Measurements from ENCODE around the gene RSPH10B2. TPM values are rescaled to one million over a fixed set of nuclear protein-coding genes. Genes with fewer than 3 reads are reported as not detected.
"Not testable (repeated sequence)": the region's sequence is repeated elsewhere in the genome, so short reads cannot be mapped to it uniquely, and the experiment has no call there.

RSPH10B2 gene
- total and polyA plus RNA-seq, 7 donors, result 0.13 to 0.79 (median 0.36) TPM; not detected in 1

DNA sequence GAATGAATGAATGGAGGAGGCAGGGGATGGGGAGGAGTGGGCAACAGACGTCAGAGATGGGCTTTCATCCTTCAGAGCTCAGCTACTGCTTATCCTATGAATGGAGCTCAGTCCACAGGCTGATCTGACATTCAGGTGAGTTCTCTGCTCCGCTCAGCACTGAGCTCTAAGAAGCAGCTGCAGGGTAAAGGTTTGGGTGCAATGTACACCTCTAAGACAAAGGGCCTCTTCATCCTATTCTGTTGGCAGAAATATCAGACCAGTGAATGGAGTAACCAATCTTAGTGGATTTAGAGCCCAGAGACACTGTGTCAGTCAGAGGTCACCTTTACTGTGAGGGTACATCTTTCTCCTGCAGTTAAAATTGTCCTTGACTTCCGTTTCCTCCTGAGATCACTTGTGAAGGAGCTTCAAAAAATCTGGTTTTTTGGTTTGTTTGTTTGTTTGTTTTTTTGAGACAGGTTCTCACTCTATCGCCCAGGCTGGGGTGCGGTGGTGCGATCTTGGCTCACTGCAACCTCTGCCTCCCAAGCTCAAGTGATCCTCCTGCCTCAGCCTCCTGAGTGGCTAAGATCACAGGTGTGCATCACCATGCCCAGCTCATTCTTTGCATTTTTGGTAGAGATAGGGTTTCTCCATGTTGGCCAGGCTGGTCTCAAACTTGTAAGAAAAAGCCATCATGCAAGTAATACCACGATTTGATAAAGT, 77.3 kb downstream of the RSPH10B2 start:
- Histone ChIP-seq H3K4me1 (no peaks in the 10 kb centered on the region), H3K27me3 (ENCODE audit: insufficient read depth in 3 of 3, low read length in 2 of 3) (peaks cover 0 to 17% (median 0%) of the 10 kb centered on the region in 3 donors), H3K4me3 (no peak overlapping the region), H3K36me3 (ENCODE audit: insufficient read depth in 1 of 2, low read depth in 1 of 2) (no peaks in the 10 kb centered on the region), H3K27ac (no peak overlapping the region), H3K9me3 (no peaks in the 10 kb centered on the region)
- DNase-seq (no peak), ATAC-seq (no peak)
- TF ChIP-seq, protein P1, sequence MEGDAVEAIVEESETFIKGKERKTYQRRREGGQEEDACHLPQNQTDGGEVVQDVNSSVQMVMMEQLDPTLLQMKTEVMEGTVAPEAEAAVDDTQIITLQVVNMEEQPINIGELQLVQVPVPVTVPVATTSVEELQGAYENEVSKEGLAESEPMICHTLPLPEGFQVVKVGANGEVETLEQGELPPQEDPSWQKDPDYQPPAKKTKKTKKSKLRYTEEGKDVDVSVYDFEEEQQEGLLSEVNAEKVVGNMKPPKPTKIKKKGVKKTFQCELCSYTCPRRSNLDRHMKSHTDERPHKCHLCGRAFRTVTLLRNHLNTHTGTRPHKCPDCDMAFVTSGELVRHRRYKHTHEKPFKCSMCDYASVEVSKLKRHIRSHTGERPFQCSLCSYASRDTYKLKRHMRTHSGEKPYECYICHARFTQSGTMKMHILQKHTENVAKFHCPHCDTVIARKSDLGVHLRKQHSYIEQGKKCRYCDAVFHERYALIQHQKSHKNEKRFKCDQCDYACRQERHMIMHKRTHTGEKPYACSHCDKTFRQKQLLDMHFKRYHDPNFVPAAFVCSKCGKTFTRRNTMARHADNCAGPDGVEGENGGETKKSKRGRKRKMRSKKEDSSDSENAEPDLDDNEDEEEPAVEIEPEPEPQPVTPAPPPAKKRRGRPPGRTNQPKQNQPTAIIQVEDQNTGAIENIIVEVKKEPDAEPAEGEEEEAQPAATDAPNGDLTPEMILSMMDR (IDR thresholded peaks at IDR 0.05), result no peak
- intact Hi-C loops (cut with DNase I), result no loop called here
- 73 to 75% (median 75%) methylated on average over 7 of the region's 7 CpGs for WGBS, 3 donors

DNA sequence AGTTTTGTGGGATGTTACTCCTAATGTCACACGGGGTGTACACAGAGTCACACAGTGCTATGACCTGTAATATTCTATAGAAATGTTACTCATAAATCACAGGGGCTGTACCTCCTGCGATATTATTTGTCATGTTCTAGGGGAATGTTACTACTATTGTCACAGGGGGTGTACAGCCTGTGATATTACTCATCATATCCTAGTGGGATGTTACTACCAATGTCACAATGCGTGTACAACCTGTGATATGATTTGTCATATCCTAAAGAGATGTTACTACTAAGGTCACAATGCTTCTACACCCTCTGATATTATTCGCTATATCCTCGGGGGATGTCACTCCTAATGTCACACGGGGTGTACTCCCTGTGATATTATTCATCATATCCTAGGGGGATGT, 79.7 kb downstream of the RSPH10B2 start:
- intact Hi-C loops (cut with DNase I), result no loop called here
- ATAC-seq (no peak), DNase-seq (no peak)
- no peaks in the 10 kb centered on the region for H3K9me3 ChIP-seq
- peaks cover 0 to 17% (median 0%) of the 10 kb centered on the region in 3 donors for H3K27me3 ChIP-seq (ENCODE audit: insufficient read depth in 3 of 3, low read length in 2 of 3)
- no peak overlapping the region for H3K27ac ChIP-seq
- no peak overlapping the region for H3K4me3 ChIP-seq
- 81 to 87% (median 86%) methylated on average over 6 of the region's 6 CpGs for WGBS, 3 donors
- no peaks in the 10 kb centered on the region for H3K36me3 ChIP-seq (ENCODE audit: insufficient read depth in 1 of 2, low read depth in 1 of 2)
- H3K4me1 ChIP-seq, result no peaks in the 10 kb centered on the region
- TF ChIP-seq, protein P1 (IDR thresholded peaks at IDR 0.05), result no peak

DNA sequence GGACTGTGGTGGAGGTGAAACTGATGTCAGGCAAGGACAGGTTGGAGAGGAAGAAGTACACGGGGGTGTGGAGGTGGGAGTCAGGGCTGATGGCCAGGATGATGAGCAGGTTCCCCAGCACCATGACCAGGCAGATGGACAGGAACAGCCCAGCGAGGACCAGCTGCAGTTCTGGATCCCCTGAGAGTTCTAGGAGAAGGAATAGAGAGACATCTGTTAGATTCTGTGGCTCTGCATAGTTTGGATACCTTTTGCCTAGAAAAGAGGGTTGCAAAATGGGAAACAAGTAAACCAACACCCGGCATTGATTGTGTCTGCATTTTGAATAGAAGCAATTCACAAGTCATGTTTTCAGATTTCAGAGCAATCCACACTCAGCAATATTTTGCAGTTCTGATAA, 81.6 kb downstream of the RSPH10B2 start:
- H3K36me3 ChIP-seq (ENCODE audit: insufficient read depth in 1 of 2, low read depth in 1 of 2); H3K4me3 ChIP-seq; H3K4me1 ChIP-seq; ATAC-seq; H3K27ac ChIP-seq; H3K9me3 ChIP-seq; intact Hi-C loops (cut with DNase I); DNase-seq: not testable (repeated sequence)
- H3K27me3 ChIP-seq (ENCODE audit: insufficient read depth in 3 of 3, low read length in 2 of 3), result peaks cover 0 to 25% (median 0%) of the 10 kb centered on the region in 3 donors
- WGBS, 3 donors, result 13 to 21% (median 13%) methylated on average over 3 of the region's 3 CpGs

DNA sequence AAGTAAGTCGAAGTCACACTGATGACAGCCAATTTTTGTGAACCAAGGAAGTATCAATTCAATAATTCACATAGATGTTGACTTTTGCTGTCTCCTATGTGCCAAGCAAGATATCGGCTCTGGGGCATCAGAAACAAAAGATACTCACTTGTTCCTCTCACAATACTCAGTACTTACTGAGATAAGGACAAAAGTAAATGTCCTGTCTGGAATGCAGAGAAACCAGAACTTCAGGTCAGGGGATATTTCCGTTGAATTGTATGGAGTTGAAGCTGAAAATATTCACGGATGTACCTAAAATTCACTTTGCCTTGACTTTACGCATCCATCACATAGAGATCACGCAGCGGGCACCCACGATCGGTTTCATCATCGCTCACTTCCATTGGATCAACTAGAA, 83.2 kb downstream of the RSPH10B2 start:
- DNase-seq; H3K4me1 ChIP-seq; H3K36me3 ChIP-seq (ENCODE audit: insufficient read depth in 1 of 2, low read depth in 1 of 2); intact Hi-C loops (cut with DNase I); H3K9me3 ChIP-seq; ATAC-seq; H3K4me3 ChIP-seq; H3K27ac ChIP-seq: not testable (repeated sequence)
- peaks cover 0 to 16% (median 0%) of the 10 kb centered on the region in 3 donors for H3K27me3 ChIP-seq (ENCODE audit: insufficient read depth in 3 of 3, low read length in 2 of 3)
- 90 to 94% (median 91%) methylated on average over 10 of the region's 10 CpGs for WGBS, 3 donors

DNA sequence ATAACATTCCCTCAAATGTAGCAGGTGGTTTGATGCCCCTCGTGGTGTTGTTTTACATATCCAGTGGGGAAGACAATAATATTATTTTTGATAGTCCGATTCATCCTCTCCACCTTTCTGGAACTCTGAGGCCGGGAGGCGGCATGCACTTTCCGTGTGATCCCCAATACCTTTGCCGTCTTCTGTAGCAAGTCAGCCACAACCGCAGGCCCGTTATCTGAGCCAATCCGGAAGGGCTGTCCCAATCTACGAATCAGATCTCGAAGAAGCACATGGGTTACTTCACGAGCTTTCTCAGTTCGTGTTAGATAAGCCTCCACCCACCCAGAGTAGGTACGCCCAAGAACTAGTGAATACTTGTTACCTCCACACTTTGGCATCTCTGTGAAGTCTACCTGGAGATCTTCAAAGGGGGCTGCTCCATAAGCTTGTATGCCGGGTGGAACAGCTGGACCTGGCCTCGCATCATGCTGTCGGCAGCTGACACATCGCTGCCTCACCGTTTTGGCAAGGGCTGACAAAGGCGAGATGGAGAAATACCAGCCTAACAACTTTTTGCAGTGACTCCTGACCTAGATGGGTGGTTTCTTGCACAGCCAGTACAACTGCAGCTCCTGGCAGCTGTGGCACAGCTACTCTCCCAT, 88.5 kb downstream of the RSPH10B2 start:
- H3K4me3 ChIP-seq; H3K9me3 ChIP-seq; DNase-seq; H3K27ac ChIP-seq; intact Hi-C loops (cut with DNase I); H3K36me3 ChIP-seq (ENCODE audit: insufficient read depth in 1 of 2, low read depth in 1 of 2); ATAC-seq; H3K4me1 ChIP-seq: not testable (repeated sequence)
- H3K27me3 ChIP-seq (ENCODE audit: insufficient read depth in 3 of 3, low read length in 2 of 3), result peaks cover 0 to 24% (median 0%) of the 10 kb centered on the region in 3 donors
- 62 to 64% (median 62%) methylated on average over 20 of the region's 20 CpGs for WGBS, 3 donors

DNA sequence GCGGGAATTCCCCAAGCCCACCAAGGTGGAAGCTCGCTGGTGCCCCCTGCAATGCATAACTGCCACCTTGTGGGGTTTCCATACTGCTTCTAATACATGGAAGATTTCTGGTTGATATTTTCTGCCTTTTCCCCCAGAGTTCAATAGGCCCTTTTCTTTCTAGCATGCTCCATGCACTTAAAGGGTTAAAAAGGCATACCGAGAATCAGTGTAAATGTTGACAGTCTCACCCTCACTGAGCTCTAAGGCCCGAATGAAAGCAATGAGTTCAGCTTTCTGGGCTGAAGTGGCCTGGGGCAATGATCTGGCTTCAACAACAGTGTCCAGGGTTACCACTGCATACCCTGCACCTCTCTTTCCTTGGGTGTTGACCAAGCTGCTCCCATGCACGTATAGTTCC, 89.2 kb downstream of the RSPH10B2 start:
- not testable (repeated sequence) for H3K9me3 ChIP-seq

DNA sequence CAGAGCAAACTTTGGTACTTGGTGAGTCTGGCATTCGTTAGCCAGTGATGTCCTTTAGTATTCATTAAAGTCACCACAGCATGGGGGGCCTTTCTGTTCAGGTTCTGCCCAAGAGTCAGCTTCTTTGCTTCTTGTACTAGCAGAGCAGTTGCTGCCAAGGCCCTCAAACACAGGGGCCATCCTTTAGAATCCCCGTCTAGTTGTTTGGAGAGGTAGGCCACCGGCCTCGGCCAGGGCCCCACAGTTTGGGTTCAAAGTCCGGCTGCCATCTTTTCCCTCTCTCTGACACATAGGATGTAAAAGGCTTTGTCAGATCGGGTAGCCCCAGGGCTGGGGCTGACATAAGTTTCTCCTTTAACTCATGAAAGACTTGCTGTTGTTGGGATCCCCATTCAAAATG, 89.8 kb downstream of the RSPH10B2 start:
- H3K27ac ChIP-seq; H3K4me3 ChIP-seq; H3K36me3 ChIP-seq (ENCODE audit: insufficient read depth in 1 of 2, low read depth in 1 of 2); H3K9me3 ChIP-seq; DNase-seq; intact Hi-C loops (cut with DNase I); ATAC-seq; H3K4me1 ChIP-seq: not testable (repeated sequence)
- H3K27me3 ChIP-seq (ENCODE audit: insufficient read depth in 3 of 3, low read length in 2 of 3), result peaks cover 0 to 24% (median 0%) of the 10 kb centered on the region in 3 donors
- 65 to 78% (median 70%) methylated on average over 6 of the region's 6 CpGs for WGBS, 3 donors

More for the DNA sequence above, 89.2 kb downstream of the RSPH10B2 start:
- H3K27me3 ChIP-seq (ENCODE audit: insufficient read depth in 3 of 3, low read length in 2 of 3), result peaks cover 0 to 24% (median 0%) of the 10 kb centered on the region in 3 donors
- H3K27ac ChIP-seq; H3K4me1 ChIP-seq; intact Hi-C loops (cut with DNase I); ATAC-seq; H3K36me3 ChIP-seq (ENCODE audit: insufficient read depth in 1 of 2, low read depth in 1 of 2); H3K4me3 ChIP-seq; DNase-seq: not testable (repeated sequence)
- WGBS, 3 donors, result 18 to 27% (median 23%) methylated on average over 5 of the region's 5 CpGs

DNA sequence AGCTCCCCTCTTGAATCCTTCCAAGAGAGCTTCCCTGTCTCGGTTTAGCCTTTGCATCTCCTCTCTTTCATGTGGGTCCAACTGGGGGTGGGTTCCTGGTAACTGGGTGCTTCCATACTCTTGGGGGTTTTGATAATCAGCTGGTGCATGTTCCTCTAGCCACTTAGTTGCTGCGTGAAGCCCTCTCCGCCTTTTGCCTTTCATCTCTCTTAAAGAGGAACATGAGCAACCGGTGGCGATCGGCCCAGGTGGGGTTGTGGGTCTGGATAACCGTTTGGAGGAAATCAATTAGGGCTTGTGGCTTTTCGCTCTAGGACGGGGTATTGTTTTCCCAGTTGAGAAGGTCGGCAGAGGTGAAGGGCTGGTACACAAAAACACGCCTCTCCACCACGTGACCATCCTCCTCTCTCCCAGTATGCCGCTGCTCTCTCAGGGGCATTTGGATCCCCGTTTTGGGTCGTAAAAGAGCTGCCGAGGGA, 92.1 kb downstream of the RSPH10B2 start:
- H3K4me1 ChIP-seq; H3K4me3 ChIP-seq; ATAC-seq; H3K36me3 ChIP-seq (ENCODE audit: insufficient read depth in 1 of 2, low read depth in 1 of 2); intact Hi-C loops (cut with DNase I); H3K27ac ChIP-seq; DNase-seq; H3K9me3 ChIP-seq: not testable (repeated sequence)
- 53 to 65% (median 55%) methylated on average over 16 of the region's 16 CpGs for WGBS, 3 donors
- peaks cover 0 to 16% (median 0%) of the 10 kb centered on the region in 3 donors for H3K27me3 ChIP-seq (ENCODE audit: insufficient read depth in 3 of 3, low read length in 2 of 3)

DNA sequence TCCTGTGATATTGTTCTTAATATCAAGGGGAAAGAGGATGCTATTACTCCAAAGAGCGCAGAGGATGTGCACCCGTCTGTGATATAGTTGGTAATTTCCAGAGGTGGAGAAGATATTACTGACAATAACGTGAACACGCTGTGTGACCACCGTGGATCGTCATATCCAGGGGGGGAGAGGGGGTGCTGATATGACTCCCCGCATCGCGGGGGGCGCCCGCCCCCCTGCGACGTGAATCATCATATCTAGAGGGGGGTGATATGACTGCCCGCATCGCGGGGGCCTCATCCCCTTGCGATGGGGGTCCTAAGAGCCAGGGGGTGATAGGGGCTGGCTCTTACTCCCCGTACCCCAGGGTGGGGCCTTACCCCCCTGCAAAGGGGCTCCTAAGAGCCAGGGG, 93.8 kb downstream of the RSPH10B2 start:
- ATAC-seq; H3K4me1 ChIP-seq; H3K36me3 ChIP-seq (ENCODE audit: insufficient read depth in 1 of 2, low read depth in 1 of 2); intact Hi-C loops (cut with DNase I); DNase-seq; H3K27ac ChIP-seq; H3K4me3 ChIP-seq; H3K27me3 ChIP-seq (ENCODE audit: insufficient read depth in 3 of 3, low read length in 2 of 3); H3K9me3 ChIP-seq: not testable (repeated sequence)
- WGBS, 3 donors, result 83 to 88% (median 87%) methylated on average over 18 of the region's 18 CpGs

Measured in psoas muscle (tissue), 8 donors.